Measurements from ENCODE around the gene C19orf12. TPM values are rescaled to one million over a fixed set of nuclear protein-coding genes. Genes with fewer than 3 reads are reported as not detected.

C19orf12 gene
- polyA plus RNA-seq, 1 donor from 2014 or later: 83.8 TPM

DNA sequence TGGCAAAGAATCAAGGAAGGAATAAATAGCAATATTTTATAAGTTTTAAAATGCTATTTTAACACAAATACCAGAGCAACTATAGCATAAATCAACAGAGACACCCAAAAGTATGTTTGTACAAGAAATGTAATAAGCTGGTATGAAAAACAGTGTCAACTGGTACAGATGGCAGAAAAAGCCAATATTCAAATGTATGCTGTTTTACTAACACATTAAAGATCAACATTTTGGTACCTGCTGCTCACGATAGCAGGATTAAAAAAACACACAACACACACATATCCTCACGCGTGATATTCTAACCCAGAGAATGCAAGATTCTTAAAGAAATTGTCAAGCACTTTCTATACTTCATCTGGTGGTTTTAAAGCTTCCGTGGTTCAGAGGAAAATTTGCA lies 48.1 kb upstream of the C19orf12 start:
- Histone ChIP-seq H3K79me2 (replicated peaks; ENCODE audit: insufficient read depth, low read length) (no peaks in the 10 kb centered on the region), H3K9me2 (ENCODE audit: insufficient read depth, low read length) (no peaks in the 10 kb centered on the region), H4K20me1 (ENCODE audit: insufficient read depth) (no peaks in the 10 kb centered on the region), H3K9me3 (ENCODE audit: low read length) (no peaks in the 10 kb centered on the region), H3K9ac (ENCODE audit: low read length) (no peak overlapping the region), H3K27me3 (ENCODE audit: insufficient read depth, low read depth, low read length) (no peaks in the 10 kb centered on the region), H2AFZ (ENCODE audit: low read depth, low read length) (no peak overlapping the region), H3K4me2 (ENCODE audit: low read length) (no peak overlapping the region), H3K27ac (ENCODE audit: low read length) (no peak overlapping the region), H3K4me3 (ENCODE audit: low read length) (no peak overlapping the region), H3K36me3 (ENCODE audit: insufficient read depth, low read length) (no peaks in the 10 kb centered on the region), H3F3A (ENCODE audit: insufficient read depth, low read length, poor library complexity, severe bottlenecking) (no peaks in the 10 kb centered on the region)
- TF ChIP-seq, protein P1, sequence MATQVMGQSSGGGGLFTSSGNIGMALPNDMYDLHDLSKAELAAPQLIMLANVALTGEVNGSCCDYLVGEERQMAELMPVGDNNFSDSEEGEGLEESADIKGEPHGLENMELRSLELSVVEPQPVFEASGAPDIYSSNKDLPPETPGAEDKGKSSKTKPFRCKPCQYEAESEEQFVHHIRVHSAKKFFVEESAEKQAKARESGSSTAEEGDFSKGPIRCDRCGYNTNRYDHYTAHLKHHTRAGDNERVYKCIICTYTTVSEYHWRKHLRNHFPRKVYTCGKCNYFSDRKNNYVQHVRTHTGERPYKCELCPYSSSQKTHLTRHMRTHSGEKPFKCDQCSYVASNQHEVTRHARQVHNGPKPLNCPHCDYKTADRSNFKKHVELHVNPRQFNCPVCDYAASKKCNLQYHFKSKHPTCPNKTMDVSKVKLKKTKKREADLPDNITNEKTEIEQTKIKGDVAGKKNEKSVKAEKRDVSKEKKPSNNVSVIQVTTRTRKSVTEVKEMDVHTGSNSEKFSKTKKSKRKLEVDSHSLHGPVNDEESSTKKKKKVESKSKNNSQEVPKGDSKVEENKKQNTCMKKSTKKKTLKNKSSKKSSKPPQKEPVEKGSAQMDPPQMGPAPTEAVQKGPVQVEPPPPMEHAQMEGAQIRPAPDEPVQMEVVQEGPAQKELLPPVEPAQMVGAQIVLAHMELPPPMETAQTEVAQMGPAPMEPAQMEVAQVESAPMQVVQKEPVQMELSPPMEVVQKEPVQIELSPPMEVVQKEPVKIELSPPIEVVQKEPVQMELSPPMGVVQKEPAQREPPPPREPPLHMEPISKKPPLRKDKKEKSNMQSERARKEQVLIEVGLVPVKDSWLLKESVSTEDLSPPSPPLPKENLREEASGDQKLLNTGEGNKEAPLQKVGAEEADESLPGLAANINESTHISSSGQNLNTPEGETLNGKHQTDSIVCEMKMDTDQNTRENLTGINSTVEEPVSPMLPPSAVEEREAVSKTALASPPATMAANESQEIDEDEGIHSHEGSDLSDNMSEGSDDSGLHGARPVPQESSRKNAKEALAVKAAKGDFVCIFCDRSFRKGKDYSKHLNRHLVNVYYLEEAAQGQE (IDR thresholded peaks at IDR 0.05; ENCODE audit: borderline replicate concordance): no peak
- TF ChIP-seq EP300 (conservative IDR thresholded peaks at IDR 0.05; ENCODE audit: poor library complexity, severe bottlenecking) (no peak), CTCF (IDR thresholded peaks at IDR 0.05; ENCODE audit: poor library complexity, severe bottlenecking) (no peak), TAF1 (IDR thresholded peaks at IDR 0.05; ENCODE audit: low read depth) (no peak), POLR2AphosphoS5 (IDR thresholded peaks at IDR 0.05) (no peak), MXI1 (conservative IDR thresholded peaks at IDR 0.05; ENCODE audit: poor library complexity, severe bottlenecking) (no peak), SMC3 (conservative IDR thresholded peaks at IDR 0.05; ENCODE audit: poor library complexity) (no peak)

- no peaks in the 10 kb centered on the region for H3K27me3 ChIP-seq (ENCODE audit: insufficient read depth, low read depth, low read length)
- H3K79me2 ChIP-seq (replicated peaks; ENCODE audit: insufficient read depth, low read length): no peaks in the 10 kb centered on the region
- H3K9me3 ChIP-seq (ENCODE audit: low read length): no peaks in the 10 kb centered on the region
- no peak overlapping the region for H2AFZ ChIP-seq (ENCODE audit: low read depth, low read length)
- no peak overlapping the region for H3K4me3 ChIP-seq (ENCODE audit: low read length)
- H3K9me2 ChIP-seq (ENCODE audit: insufficient read depth, low read length): no peaks in the 10 kb centered on the region
- H3K36me3 ChIP-seq (ENCODE audit: insufficient read depth, low read length): no peaks in the 10 kb centered on the region
- H4K20me1 ChIP-seq (ENCODE audit: insufficient read depth): no peaks in the 10 kb centered on the region
- no peak overlapping the region for H3K4me2 ChIP-seq (ENCODE audit: low read length)
- TF ChIP-seq EP300 (conservative IDR thresholded peaks at IDR 0.05; ENCODE audit: poor library complexity, severe bottlenecking): no peak
- no peak for TF ChIP-seq MXI1 (conservative IDR thresholded peaks at IDR 0.05; ENCODE audit: poor library complexity, severe bottlenecking)
- no peak for TF ChIP-seq POLR2AphosphoS5 (IDR thresholded peaks at IDR 0.05)
- no peak for TF ChIP-seq RAD21 (conservative IDR thresholded peaks at IDR 0.05)
- TF ChIP-seq EZH2 (IDR thresholded peaks at IDR 0.05; ENCODE audit: borderline replicate concordance, insufficient read depth, low read length, poor library complexity, severe bottlenecking): no peak
- TF ChIP-seq, protein P1 (IDR thresholded peaks at IDR 0.05; ENCODE audit: borderline replicate concordance): no peak
- TF ChIP-seq CTCF (IDR thresholded peaks at IDR 0.05; ENCODE audit: poor library complexity, severe bottlenecking): no peak
- TF ChIP-seq SMC3 (conservative IDR thresholded peaks at IDR 0.05; ENCODE audit: poor library complexity): no peak
- TF ChIP-seq TAF1 (IDR thresholded peaks at IDR 0.05; ENCODE audit: low read depth): no peak
- no peaks in the 10 kb centered on the region for H3F3A ChIP-seq (ENCODE audit: insufficient read depth, low read length, poor library complexity, severe bottlenecking)
- H3K27ac ChIP-seq (ENCODE audit: low read length): no peak overlapping the region
- H3K9ac ChIP-seq (ENCODE audit: low read length): no peak overlapping the region
Measured at GRCh38 chr19:29761575-29762232, 46.6 kb upstream of the C19orf12 start.

Data from neural cell (in vitro differentiated cells).